T-helper 22 cell (primary cell): ENCODE data around the gene MRTFA.

Source experiments
- DNase-seq: peaks from one replicate; pipeline ENCODE4 v3.0.0-alpha.2; 2020; ENCODE audit warnings: low read depth

Gene MRTFA

DNA sequence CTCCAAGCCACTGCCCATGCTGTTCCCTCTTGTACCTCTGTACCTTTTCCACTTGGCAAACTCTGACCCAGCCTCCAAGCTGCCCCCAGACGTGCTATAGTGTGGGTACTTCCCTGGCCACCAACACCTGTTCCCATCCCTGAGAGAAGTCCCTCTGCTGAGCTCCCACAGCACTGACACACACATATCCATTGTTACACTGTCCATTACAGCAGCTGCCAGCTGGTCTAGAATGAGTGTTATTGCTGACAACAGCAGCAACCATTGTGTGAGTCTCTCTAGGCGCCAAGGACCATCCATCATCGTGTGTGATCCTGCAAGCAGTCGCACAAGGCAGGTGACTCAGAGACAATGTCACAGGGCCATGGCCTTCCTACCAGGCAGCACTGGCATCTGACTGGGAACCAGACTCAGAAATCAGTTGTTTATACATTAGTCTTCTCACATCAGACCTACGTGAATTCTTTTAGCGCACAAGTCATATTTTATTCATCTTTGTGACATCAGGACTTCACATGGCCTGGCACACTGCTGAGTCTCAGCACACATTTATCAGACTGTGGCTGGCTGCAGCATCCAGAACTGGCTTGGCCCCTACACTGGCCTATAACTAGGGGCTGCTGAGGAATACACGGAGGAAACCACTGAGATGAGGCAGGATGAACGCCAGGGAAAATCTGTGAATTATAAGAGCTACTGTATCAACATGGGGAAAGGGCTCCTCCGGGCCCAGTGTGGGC is 209.8 kb downstream of the MRTFA start:
- no peak for DNase-seq

DNA sequence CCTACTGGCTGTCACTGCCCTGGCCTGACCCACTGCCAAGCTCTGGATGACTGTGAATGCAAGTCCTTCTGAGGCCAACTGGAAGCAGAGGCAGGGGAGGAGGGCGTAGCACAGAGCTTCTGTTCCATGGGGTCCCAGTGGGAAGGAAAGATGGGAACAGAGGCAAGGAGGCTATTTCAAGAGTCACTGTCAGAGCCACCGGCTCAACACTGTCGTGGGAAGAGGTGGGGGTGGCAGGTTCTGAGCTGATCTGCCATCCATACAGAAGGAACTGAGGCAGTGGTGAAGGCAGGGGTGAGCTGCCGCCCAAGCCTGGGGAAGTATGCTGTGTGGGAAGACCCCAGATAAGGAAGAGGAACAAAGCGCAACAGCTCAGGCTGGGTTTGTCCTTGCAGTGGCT is 211.4 kb downstream of the MRTFA start:
- no peak for DNase-seq

DNA sequence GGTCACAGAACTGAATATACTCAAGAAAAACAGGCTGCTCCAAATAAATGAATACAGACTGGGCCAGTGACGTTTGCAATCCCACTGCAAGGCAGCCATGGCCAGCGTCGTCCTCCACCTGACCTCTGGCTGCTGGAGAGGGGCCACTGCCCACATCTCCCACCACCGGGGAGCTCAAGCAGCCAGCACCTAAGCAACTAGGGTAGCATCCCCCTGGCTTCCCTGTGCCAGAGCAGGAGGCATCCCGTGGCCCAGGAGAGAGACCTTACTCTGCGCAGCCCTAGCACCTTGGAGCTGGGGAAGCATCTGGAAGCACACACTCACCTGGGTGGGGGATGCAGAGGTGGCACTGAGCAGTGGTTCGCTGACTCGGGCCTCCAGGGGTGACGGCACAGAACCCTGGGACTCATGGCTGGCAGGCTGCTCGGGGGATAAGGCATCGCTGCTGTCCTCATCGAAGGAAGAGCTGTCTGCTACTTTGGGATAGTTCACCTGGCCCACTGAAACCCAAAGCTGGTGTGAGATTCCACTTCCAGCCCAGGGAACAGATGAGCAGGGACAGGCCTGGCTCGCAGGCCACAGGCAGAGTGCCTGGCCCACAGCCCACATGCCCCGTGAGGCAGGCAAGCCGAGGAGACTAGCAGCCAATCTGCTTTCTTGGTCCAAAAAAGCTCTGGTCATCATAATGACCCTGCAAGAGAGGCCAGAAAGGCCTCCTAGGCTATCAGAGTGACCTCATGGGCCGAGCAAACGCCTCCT is 212.5 kb downstream of the MRTFA start:
- DNase-seq: no peak

DNA sequence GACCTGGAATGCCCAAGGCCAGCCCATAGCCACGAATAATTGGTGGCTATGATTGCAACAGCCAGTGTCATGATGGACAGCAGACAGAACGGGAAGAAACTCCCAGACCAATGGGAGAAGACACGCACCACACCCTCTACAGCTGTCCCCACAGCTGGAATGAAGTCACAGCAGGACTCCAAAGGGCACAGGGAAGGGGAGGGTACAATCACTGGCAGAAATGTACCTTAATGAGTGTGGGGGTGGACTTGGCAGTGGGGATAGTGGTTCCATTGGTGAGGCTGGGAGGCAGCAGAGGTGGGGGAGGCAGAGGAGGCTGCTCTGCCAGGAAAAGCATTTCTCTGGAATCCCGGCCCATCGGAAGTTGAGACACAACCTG is 213.2 kb downstream of the MRTFA start:
- DNase-seq: no peak

DNA sequence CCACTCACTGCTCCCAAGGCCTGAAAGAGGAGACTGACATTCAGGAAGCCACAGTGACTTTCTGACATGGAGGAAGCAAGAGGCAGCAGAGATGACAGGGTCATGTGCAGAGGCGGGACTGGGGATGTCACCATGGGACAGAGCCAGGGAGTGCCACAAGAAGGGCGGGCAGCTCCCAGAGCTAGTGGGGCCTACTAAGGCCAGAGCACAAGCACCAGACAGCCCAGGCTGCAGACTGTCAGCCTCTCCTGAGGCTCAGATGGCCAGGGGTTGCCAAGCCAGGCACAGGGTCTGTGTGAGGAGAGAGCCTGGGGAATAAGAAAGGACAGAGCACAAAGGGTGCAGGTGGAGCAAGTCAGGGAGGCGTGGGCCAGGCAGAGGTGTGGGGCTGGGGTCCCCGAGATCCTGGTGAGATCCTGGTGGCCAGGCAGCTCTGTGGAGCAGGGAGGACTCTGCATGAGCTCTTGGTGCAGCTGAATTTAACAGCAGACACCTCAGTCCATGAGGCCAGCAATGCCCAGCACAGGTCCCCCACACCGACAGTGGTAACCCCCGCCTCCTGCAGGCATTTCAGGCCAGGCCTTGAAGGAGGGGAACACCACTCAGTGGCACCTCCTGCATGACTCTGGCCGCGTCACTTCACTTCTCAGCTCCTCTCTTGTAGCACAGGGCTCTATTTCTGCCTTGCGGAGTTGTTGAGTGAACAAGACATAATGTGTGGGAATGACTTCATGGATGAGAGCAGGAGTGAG is 213.8 kb downstream of the MRTFA start:
- DNase-seq: no peak

DNA sequence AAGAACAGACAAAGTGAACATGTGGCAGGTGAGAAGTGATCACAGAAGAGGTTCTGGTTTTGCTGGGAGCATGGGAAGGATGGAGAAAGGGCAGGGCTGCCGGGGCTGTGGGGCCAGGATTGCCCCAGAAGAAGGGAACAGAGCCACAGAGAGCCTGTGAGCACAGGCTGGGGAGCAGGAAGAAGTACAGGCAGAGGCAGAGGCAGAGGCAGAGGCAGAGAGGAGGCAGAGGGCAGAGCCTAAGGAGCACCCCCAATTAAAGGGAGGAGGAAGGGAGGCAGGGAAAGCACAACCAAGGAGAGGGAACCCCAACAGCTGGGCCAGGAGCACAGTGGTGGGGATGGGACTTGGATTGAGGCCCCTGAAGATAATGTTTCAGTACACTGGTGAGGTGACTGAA is 214.6 kb downstream of the MRTFA start:
- DNase-seq: no peak

DNA sequence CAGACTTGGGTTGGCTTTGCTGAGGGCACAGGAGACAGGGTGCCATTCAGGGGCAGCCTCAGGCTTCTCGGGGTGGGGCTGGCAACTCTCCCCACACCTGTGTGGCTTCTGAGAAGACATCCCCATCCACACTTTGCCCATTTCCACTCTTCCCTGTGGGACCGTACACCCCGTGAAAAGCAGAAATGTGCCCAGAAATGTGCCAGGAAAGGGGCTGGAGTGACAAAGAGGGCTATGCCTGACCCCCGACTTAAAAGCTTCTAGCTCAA is 215.5 kb downstream of the MRTFA start:
- DNase-seq: no peak

DNA sequence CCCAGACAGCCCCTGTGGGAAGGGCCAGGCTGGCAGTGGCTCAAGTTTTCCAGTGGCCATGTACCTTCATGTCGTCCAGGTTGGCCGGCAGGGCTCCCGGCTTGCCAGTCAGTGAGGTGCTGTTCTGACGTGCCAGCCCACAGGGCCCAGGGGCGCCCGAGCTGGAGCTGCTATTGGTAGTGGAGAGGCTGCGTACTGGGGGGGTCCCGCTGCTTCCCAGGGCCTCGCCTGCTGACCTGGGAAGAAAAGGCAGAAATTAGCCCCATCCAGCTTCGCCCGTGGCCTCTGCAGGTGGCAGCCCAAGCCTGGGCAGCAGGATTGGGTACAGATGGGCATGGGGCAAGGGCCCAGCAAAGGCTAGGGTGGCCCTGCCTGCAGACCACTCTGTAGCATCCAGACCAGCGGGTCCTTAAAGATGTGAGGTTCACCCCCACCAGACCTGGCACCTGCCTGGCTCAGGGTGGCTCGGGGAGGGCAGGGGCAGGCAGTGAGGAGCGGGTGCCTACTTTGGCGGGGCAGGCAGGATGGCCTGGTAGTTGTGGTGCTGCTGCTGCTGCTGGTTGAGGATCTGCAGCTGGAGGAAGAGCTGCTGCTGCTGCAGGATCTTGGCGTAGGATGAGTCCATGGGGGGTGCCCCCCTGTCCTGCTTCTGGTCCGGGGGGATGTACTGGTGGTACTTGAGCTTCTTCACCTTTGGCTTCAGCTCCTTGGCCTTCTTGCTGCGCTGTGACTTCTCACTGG is 216.0 kb downstream of the MRTFA start:
- DNase-seq: no peak

DNA sequence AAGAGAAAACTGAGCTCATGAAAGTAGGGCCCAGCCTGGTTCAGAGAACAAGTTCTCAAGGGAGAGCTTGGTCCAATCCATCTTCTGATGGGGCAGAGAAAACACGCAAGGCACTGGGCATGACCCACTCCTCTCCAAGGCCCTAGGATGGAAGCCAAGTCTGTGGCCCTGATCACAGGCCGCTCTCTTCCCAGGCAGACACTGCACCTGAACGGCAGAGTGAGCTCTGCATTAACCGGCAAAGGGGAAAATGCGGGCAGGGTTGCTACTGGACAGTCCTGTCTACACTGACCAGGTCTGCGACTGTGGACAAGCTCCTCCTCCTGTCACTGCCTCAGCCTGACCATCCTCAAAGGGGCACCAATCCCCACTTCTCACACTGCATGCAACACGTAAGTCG is 216.8 kb downstream of the MRTFA start:
- no peak for DNase-seq

DNA sequence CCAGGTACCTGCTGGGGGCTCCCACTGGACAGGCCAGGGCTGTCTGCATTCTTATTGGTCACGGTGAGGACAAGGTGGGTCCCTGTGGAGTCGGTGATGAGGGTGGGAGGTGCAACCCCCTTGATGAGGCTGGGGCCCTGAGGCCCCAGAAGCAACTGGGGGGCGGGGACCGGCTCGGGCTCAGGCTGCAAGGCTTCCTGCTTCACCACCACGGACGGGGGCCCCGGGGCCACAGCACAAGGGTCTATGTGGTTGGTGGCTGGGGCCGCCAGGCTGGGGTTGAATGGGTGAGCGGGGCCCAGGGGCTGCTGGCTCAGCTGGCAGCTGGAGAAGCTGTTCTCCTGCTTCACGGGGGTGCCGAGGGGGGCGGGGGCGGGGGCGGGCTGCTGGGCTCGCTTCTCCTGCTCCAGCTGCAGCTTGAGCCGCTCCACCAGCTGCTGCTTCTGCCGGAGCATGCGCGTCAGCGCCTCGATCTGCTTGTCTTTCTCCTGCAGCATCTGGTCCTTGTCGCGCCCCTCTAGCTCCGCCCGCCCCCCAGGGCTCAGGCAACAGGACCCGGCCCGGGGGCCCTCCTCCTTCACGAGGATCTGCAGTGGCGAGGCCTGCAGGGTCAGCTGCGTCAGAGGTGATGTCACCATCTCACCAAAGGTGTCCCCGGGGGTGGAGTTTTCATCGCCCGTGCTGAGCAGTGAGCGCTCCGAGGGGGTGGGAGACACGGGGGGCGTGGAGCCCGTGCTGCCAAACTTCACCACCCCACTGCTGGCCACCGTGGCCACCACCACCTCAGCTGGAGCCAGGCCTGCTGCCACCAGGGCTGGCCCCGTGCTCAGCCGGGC is 217.9 kb downstream of the MRTFA start:
- no peak for DNase-seq

DNA sequence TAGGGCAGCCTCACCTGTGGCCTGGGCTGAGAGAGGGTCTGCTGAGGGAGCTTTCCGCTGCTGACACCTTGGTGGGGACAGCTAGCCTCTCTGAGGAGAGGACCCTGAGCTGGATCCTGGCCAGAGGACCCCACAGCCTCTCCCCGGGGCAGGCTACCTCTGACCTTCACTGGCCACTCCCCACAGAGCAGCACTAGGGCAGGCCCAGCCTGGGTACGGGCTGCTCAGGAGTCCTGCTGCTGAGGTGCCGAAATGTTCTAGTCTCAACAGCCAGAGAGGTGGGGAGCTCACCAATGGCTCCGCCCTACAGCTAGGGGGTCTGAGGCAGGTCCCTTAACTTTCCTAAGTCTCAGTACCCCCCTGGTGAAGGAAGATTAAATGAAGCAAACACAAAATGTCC is 218.6 kb downstream of the MRTFA start:
- DNase-seq: no peak

DNA sequence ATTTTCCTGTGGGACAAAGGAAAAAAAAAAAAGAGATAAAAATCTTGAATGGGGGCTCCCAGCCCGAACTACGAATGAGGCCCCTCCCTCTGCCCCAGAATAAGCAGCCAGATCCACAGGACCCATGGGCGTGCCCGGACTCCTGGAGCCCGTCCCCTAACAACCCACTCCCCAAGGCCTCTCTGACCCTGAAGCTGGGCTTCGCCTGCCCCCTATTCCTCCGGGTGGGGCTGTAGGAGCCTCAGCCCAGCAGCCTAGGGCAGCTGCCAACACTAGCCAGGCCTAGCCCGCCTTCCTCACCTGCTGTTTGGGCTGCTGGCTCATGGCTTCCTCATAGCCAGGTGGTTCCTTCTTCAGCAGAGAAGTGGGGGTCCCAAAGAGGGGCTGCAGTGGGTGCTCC is 219.5 kb downstream of the MRTFA start:
- DNase-seq: no peak

DNA sequence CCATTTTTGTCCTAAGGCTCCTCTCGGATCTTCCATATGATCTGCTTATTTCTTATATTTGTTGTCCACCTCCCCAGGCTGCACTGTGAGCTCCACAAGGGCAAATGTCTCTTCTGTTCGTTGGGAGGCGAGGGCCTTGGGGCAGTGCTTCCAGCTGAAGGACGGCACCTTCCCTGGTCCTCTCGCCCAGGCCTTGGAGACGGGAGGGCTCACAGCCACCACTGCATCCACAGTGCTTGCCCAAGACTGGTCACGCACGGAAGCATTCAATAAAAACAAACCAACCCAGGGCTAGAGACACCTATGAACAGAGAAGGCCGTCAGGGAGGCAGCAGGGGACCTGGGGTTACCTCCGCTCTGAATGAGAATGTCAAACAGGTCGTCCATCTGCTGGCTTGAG is 219.9 kb downstream of the MRTFA start:
- no peak for DNase-seq

DNA sequence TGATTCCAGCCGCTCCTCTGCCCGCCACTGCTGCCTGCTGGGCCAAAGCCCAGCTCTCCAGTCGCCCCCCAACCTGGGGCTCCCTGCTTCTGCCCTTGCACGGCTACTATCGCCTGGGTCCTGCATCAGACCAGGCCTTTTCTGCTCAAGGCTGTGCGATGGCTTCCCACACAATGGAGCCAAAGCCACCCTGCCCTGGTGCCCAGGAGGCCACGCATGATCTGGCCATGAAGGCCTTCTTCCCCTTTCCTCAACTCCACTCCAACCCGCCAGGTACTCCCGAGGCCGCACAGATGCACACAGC is 220.3 kb downstream of the MRTFA start:
- DNase-seq: no peak

DNA sequence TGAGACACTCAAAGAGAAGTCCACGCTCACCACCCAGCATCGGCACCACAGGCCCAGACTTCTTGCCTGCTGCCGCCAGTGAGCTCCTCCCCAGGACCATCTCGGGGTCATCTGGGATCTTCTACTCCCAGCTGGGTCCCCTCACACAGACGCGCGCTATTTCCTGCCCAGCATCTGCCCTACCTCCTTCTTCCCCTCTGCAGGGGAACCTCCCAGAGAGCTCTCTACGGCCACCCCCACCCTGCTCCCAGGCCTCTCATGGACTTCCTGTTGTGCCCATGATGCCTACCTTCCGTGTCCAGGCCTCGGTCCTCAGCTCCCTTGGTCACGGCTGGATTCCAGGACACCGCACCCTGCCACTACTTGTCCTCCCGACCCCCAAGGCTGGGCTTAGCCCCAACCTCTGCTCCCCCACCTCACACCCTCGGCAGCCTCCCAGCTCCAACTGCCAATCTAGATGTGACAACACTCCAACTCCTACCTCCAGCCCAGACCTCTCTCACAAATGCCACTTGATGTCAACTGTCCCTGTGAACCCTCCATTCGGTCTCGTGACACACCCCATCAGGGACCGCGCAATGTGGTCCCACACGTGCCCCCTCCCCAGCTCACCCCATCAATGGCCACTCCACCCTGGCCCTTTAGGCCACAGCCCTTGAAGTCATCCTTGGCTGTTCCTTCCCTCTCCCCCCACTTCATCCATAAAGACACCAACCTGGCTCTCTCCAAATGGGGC is 220.8 kb downstream of the MRTFA start:
- no peak for DNase-seq

DNA sequence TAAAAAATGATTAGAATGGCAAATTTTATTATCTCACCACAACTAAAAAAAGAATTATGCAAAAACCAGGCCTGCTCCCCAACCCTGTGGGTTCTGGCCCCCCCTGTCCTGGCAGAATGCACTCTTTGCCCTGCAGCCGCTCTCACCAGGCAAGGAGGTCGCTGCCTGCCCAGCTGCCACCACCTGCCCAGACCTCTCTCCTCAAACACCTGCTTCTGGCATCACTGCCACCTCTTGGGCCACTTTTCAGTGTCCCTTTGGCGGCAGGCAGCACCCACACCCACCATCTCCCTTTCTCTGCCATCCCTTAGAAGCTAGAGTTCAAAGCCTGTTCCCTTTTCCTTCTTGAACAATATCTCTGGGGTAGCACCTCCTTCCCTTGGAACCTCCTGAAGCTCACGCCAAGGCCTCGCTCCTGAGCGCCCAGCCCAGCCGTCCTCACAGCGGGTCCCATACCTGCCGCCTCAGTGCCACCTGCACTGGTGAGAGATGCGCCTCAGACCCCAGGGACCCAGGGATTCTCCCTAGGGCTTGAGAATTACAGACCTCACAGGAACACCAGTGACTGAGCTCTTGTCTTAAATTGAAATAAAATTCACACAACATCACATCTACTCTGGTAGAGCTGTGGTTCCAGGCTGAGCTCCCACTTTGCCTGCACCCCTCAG is 221.5 kb downstream of the MRTFA start:
- DNase-seq: no peak

DNA sequence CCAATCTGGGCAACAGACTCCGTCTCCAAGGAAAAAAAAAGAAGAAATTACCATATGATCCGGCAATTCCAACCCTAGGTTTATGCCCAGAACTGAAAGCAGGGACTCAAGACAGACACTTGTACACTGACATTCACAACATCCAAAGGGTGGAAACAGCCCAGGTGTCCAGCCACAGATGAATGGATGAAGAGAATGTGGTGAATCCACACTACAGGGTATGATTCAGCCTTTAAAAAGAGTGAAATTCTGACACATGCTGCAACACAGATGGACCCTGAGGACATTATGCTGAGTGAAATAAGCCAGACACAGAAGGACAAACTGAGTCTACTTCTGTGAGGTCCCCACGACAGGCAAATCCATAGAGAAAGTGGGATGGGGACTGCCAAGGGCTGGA is 222.2 kb downstream of the MRTFA start:
- DNase-seq: no peak

DNA sequence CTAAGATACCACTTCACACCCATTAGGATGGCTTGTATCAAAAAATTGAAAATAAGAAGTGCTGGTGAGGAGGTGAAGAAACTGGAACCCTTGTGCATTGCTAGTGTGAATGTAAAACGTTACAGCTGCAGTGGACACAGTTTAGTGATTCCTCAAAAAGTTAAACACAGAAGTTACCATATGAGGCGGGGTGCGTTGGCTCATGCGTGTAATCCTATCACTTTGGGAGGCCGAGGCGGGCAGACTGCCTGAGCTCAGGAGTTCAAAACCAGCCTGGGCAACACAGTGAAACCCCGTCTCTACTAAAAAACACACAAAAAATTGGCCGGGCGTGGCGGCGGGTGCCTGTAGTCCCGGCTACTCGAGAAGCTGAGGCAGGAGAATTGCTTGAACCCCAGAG is 222.6 kb downstream of the MRTFA start:
- DNase-seq: no peak

DNA sequence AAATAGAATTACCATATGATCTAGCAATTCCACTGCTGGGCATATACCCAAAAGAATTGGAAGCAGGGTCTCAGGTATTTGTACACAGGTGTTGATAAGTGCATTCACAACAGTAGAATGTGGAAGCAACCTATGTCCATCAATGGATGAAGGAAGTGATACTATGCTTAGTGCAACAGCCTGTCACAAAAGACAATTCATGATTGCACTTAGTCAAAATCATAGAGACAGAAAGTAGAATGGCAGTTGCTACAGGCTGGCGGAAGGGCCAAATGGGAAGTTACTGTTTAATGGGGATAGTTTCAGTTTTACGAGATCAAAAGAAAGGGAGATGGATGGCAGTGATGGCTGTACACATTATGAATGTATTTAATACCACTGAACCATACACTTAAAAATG is 224.1 kb downstream of the MRTFA start:
- no peak for DNase-seq

DNA sequence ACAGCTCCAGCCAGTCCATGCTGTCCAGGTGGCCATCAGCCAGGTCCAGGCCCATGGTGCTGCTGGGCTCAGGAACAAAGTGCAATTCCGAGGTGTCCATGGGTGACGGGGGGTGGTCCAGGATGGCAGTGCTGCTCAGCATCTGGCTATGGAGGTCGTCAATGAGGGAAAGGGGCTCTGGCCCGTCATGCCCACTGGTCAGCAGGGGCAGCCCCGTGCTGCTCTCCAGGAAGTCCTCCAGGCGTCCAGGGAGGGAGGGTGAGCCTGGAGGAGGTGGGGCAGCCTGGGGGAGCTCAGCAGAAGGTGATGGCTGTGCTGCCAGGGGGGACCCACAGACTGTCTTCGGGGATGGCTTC is 225.0 kb downstream of the MRTFA start:
- DNase-seq: no peak
